ENCODE data around the gene BRINP1. TPM values are rescaled to one million over a fixed set of nuclear protein-coding genes. Genes with fewer than 3 reads are reported as not detected.

BRINP1 gene
- total RNA-seq, 1 experiment from 2014 or later = not detected

- ChIA-PET CTCF (no interaction called here), POLR2A (no interaction called here)
- no peak for DNase-seq (ENCODE audit: low read depth, low spot score)
- H3K27ac ChIP-seq (ENCODE audit: low read length) = no peak overlapping the region
- TF ChIP-seq TCF7L2 (IDR thresholded peaks at IDR 0.05; ENCODE audit: low read depth, low read length) (no peak), POLR2AphosphoS5 (IDR thresholded peaks at IDR 0.05; ENCODE audit: low read depth, low read length) (no peak), REST (IDR thresholded peaks at IDR 0.05; ENCODE audit: insufficient read depth in 1 of 2, low read depth in 2 of 2, low read length in 1 of 2) (no peak), SIN3A (IDR thresholded peaks at IDR 0.05; ENCODE audit: borderline replicate concordance, insufficient read depth, low read depth, low read length) (no peak), CTCF (IDR thresholded peaks at IDR 0.05) (no peak)
- no peaks in the 10 kb centered on the region for H3K9me3 ChIP-seq (ENCODE audit: control insufficient read depth, insufficient read depth, low read depth, low read length)
- no peak overlapping the region for H3K4me3 ChIP-seq (ENCODE audit: low read depth in 2 of 2, low read length in 2 of 2)
- no TSS peak for BruUV-seq (replicated peaks)
- no peaks in the 10 kb centered on the region for H3K27me3 ChIP-seq (ENCODE audit: control insufficient read depth, insufficient read depth, low read length)
- no peaks in the 10 kb centered on the region for H3K4me1 ChIP-seq (ENCODE audit: control insufficient read depth, insufficient read depth, low read length)
- intact Hi-C loops (cut with micrococcal nuclease; ENCODE audit: unreplicated experiment) = no loop called here
- in situ Hi-C loops (cut with HindIII; ENCODE audit: low pct_unique_long_range_greater_than_20kb, low sequenced_read_pairs) = no loop called here
- H3K36me3 ChIP-seq (ENCODE audit: control insufficient read depth, insufficient read depth, low read length) = no peaks in the 10 kb centered on the region
- ATAC-seq = no peak
These were observed 214.7 kb downstream of the BRINP1 start for GRCh38 chr9:119154527-119154926.

GRCh38 chr9:119153402-119153801, 215.8 kb downstream of the BRINP1 start:
- Histone ChIP-seq H3K9me3 (ENCODE audit: control insufficient read depth, insufficient read depth, low read depth, low read length) (no peaks in the 10 kb centered on the region), H3K4me1 (ENCODE audit: control insufficient read depth, insufficient read depth, low read length) (no peaks in the 10 kb centered on the region), H3K27ac (ENCODE audit: low read length) (no peak overlapping the region), H3K4me3 (ENCODE audit: low read depth in 2 of 2, low read length in 2 of 2) (no peak overlapping the region), H3K36me3 (ENCODE audit: control insufficient read depth, insufficient read depth, low read length) (no peaks in the 10 kb centered on the region), H3K27me3 (ENCODE audit: control insufficient read depth, insufficient read depth, low read length) (no peaks in the 10 kb centered on the region)
- POLR2A ChIA-PET = no interaction called here
- DNase-seq (ENCODE audit: low read depth, low spot score) (no peak), ATAC-seq (no peak)
- intact Hi-C loops (cut with micrococcal nuclease; ENCODE audit: unreplicated experiment) = no loop called here
- CTCF ChIA-PET = no interaction called here
- TF ChIP-seq TCF7L2 (IDR thresholded peaks at IDR 0.05; ENCODE audit: low read depth, low read length) (no peak), SIN3A (IDR thresholded peaks at IDR 0.05; ENCODE audit: borderline replicate concordance, insufficient read depth, low read depth, low read length) (no peak), POLR2AphosphoS5 (IDR thresholded peaks at IDR 0.05; ENCODE audit: low read depth, low read length) (no peak), CTCF (IDR thresholded peaks at IDR 0.05) (no peak), REST (IDR thresholded peaks at IDR 0.05; ENCODE audit: insufficient read depth in 1 of 2, low read depth in 2 of 2, low read length in 1 of 2) (no peak)
- BruUV-seq (replicated peaks) = no TSS peak
- in situ Hi-C loops (cut with HindIII; ENCODE audit: low pct_unique_long_range_greater_than_20kb, low sequenced_read_pairs) = no loop called here

Measured in Panc1 (cell line).